NCI-H2196 (cell line): ENCODE measurements around the gene FBN2.
A peak's percentile ranks its signal among the peaks of the same experiment; 100 is the strongest.

Experiments used
- DNase-seq: peaks from one replicate; lab custom pipeline; 2025; ENCODE audit not compliant: unreplicated experiment; lab: John Stamatoyannopoulos, UW

Gene FBN2

GRCh38 chr5:128213833-128214232 is 324.2 kb downstream of the FBN2 start:
- DNase-seq: no peak

- DNase-seq: peak; percentile 59
Measured at GRCh38 chr5:128213340-128213739, 324.7 kb downstream of the FBN2 start.

GRCh38 chr5:128212191-128212806 is 325.7 kb downstream of the FBN2 start:
- DNase-seq: no peak

GRCh38 chr5:128208436-128208835 is 329.6 kb downstream of the FBN2 start:
- DNase-seq: no peak
